PC-3 (cell line): ENCODE measurements around the gene CHIT1.

Experiments
- EZH2phosphoT487 ChIP-seq: fragments of 300-600 bp; sonication (generic); IDR thresholded peaks from 2 replicates; pipeline ENCODE4 v1.6.1; 2018; ENCODE audit warnings: mild to moderate bottlenecking, antibody characterized with exemption, low read length, borderline replicate concordance
- TF ChIP-seq, protein P1 (sequence below): fragments of 300-600 bp; sonication (generic); conservative IDR thresholded peaks from 2 replicates; pipeline ENCODE4 v1.5.1; 2017; ENCODE audit warnings: antibody characterized with exemption, low read depth, mild to moderate bottlenecking, low read length

GRCh38 chr1:203175827-203176241 is 53.6 kb downstream of the CHIT1 start:
- TF ChIP-seq, protein P1, sequence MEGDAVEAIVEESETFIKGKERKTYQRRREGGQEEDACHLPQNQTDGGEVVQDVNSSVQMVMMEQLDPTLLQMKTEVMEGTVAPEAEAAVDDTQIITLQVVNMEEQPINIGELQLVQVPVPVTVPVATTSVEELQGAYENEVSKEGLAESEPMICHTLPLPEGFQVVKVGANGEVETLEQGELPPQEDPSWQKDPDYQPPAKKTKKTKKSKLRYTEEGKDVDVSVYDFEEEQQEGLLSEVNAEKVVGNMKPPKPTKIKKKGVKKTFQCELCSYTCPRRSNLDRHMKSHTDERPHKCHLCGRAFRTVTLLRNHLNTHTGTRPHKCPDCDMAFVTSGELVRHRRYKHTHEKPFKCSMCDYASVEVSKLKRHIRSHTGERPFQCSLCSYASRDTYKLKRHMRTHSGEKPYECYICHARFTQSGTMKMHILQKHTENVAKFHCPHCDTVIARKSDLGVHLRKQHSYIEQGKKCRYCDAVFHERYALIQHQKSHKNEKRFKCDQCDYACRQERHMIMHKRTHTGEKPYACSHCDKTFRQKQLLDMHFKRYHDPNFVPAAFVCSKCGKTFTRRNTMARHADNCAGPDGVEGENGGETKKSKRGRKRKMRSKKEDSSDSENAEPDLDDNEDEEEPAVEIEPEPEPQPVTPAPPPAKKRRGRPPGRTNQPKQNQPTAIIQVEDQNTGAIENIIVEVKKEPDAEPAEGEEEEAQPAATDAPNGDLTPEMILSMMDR: no peak
- no peak for TF ChIP-seq EZH2phosphoT487
